HS-27A (cell line): ENCODE results near the gene CWC15.
"Not testable (repeated sequence)": the region's sequence is repeated elsewhere in the genome, so short reads cannot be mapped to it uniquely, and the experiment has no call there.

Experiments used
- DNase-seq: peaks from one replicate; pipeline ENCODE4 v3.0.0-alpha.2; 2012; ENCODE audit warnings: low read depth, missing footprints

Gene CWC15

GRCh38 chr11:94973099-94973968, at the start of gene CWC15, which contains the start of gene KDM4D:
Gene CWC15 (minus strand): TSS chr11:94973556. CDS start chr11:94972185, 1,371 bp downstream.
Gene KDM4D (plus strand): TSS chr11:94973709. CDS start chr11:94997373, 23,664 bp downstream.
- DNase-seq, result peak; percentile 85

DNA sequence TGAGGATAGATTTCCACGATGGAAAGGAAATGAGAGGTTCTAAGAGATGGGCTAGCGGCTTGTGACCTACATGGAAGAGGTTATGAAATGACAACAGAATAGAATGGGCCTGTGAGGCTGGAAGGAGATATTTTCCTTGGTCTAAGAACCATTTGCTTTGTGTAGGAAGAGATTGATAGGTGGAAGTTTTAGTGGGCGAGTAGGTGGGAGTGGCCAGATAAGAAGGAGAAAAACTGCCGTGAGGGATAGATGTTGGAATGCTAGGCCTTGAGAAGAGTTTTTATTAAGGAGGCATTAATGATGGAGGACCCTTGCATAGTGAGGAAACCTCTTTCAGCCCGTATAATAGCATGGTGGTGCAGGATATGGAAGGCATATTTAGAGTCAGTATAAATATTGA, 48.1 kb upstream of the CWC15 start:
- DNase-seq, result not testable (repeated sequence)

GRCh38 chr11:95016139-95016538, 42.8 kb upstream of the CWC15 start:
- DNase-seq, result no peak

GRCh38 chr11:95014184-95014821, 40.9 kb upstream of the CWC15 start:
- no peak for DNase-seq

GRCh38 chr11:95011376-95011775, 38.0 kb upstream of the CWC15 start:
- no peak for DNase-seq

DNA sequence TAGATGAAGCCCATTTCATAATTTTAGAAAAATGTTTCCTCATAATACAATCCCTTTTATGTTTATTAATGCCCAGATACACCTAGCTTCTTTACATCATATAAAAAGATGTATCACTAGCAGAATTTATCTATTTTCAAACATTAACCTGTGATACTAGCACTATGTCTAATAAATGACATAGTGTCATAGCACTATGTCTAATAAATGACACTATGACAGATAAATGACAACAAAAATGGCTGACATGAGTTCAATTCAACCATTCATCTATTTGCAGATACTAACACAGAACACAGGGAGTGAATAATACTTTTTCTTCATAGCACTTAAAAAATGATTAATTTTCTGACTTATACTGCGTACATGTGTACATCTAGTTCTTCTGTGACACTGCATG, 32.3 kb upstream of the CWC15 start:
- no peak for DNase-seq

DNA sequence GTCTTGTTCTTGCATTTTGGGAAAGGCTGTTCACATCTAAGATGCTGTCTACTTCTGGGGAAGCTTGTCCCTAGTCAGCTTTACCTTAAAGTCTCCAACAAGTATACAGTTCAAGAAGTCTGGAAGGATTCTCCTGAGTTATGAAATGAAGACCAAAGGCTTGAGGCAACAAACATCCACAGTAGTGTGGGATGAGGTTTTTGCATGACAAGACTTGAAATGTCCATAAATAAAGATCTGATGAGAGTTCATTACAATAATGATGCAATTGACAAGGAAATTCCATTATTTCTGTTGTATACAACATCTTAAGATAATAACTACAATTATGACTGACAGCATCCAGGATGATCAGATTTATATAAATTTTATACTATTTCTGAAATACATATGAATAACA, 30.4 kb upstream of the CWC15 start:
- DNase-seq, result no peak

GRCh38 chr11:94998285-94998684, 24.9 kb upstream of the CWC15 start:
- no peak for DNase-seq

- DNase-seq, result no peak
Observed at GRCh38 chr11:94997437-94997836, 24.1 kb upstream of the CWC15 start.

DNA sequence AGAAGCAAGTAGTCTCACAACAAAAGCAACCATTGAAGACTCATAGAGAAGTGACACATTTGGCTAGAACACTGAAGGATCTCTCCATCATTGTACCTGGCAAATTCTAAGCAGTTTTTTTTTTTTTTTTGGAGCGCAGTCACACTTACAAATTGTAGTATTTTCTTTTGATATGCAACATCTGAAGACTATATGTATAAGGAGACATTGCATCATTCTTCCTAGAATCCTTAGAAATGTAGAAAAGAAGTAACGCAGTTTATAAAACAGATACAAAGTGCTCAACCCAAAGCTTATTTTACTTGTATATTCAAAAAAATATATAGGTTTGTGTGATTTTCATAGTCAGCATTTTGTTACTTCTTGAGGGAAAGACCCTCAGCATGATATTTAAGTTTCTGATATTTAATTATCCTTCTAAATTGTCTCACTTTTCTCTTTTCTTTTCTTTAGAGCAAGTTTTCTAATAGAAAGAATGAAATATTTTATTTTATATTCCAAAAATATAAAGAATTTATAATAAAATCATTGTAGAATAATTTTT, 20.1 kb upstream of the CWC15 start:
- no peak for DNase-seq

DNA sequence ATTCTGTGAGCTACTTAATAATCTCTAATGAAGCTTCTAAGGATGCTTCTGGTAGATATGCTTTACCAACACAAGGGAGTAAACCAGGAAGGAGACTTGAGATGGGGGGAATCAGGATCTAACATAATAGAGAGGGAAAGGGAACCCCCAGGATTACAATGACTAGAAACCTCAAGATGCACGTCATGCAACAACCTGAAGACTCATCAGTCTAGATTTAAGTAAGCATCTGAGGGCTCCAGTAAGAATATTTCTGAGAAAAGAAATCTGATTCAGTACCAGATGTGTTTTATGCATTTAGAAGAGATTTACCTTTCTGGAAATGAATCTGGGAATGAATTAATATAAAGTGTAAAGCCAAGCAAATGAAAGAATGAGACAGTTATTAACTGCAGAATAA, 15.4 kb upstream of the CWC15 start:
- DNase-seq, result no peak

DNA sequence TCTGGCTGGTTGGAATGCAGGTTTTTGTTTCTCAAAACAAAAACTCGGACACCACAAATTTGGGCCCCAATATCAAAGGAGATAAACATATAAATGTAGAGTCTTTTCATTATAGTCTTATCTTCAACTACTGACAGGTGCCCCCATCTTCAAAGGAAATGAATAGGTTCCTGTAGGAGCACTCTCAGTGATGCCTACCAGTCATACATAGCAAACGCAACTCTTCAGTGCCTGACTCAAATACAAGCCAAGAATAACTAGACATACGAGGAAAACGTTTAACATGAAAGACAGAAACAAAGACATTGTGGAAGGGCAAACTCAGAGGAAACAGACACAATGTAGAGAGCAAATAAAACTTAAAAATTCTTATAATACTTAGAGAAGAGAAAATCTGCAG, 14.0 kb upstream of the CWC15 start:
- DNase-seq, result no peak

DNA sequence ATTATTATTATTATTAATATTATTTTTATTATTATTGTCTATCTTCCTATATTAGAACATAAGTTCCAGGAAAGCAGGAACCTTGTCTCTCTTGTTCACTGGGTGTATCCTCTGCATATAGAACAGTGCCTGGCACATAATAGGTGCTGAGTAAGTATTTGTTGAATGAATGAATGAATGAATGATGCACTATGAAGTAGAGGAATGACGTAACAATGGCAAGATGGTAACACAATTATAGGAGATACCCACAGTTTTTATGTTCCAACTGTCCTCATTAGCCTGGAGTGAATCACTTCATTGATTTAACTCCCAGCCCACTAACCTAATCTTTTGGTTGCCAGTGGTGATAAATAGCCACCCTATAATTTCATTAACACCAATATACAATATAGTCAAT, 2.2 kb upstream of the CWC15 start:
- DNase-seq, result no peak

DNA sequence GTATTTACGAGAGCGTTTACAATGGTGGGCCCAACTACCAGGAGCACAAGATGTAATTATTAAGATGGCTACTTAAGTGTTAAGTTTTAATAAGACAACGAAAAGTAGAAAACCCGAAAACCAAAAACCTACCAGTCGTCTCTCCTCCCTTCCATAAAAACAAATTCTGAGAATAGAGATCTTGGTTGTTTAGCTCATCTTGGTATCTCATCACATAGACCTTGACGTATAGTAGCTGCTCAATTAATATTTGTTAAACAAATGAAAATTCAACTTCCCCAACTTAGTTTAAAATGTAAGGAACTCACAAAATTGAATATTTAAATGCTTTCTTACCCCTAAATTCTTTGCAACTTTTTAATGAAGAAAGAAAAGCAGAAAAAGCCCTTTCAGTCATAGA, 822 bp upstream of the CWC15 start:
- DNase-seq, result no peak

- no peak for DNase-seq
Observed at GRCh38 chr11:94972700-94973098, 657 bp downstream of the CWC15 start.

DNA sequence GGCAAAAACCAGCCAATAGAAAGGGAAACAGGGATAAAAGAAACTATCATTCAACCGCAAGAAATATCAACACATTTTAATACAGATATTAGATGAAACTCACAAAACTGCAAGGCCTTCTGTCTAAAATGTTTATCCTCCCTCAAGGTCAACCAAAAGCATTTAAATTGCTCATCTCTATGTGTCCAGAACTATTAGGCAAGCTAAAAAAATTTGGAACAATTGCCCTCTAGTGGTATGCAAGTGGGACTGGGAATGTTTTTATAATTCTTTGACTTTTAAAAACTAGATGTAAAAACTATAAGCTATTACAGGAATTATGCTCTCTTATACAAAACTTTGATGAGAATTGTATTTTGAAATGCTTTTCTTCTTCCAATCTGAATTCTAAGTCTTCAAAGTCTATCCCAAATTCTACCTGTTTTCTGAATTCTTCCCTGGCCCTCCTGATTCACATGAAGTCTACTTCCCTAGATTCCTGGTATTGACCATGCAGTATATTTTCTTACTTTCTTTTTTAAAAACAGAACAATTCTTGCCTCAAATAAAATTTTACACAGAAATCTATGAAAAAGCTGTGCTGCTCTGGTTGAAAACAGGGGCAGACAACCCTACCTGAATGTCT, 4.9 kb downstream of the CWC15 start:
- no peak for DNase-seq

DNA sequence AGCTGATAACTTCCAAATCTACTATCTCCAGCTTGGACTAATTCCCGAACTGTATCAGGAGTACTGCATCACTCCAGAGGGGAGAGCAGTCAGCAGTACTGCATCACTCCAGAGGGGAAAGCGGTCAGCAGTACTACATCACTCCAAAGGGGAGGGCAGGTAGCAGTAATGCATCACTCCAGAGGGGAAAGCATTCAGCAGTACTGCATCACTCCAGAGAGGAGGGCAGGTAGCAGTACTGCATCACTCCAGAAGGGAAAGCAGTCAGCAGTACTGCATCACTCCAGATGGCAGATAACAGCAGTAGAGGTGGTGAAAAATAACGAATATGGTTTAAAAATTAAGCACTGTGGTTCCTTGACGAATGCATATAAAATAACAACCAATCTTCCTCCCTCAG, 8.4 kb downstream of the CWC15 start:
- no peak for DNase-seq

DNA sequence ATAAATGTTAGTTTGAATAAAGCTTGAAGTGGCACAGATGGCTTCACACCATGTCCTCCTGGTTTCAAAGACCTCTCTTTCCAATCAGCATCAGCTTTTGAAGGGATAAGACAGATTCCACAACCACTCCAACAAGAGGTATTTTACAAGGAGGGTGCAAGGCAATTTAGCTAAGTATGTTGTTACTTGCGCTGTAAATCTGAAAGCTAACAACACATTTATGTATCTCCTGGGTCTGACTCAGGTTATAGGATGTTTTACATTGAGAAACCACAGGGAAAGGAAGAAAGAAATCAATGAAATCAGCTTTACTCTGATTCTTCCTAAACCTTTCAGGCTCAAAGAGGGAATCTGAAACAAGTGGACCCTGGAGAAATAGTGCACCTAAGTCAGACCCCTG, 12.1 kb downstream of the CWC15 start:
- DNase-seq, result no peak

GRCh38 chr11:94960488-94960887, 12.9 kb downstream of the CWC15 start:
- no peak for DNase-seq

DNA sequence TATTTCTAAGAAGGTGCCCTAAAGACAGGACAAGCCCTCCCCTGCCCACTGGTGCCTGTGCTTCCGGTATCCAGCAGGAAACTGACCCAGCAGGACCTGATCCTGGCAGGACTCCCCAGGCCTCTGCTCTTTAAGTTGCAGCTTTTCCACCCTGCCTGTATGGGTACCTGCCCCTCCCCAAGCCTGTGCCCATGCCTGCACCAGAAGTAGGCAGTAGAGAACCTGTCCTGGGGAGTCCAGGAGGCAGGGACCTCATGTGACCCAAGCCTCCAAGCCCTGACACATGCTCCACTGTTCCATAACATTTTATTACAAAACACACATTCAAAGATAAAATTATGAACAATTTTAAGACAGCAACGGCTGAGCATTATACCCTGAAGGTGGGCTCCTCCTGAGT, 14.2 kb downstream of the CWC15 start:
- DNase-seq, result no peak

GRCh38 chr11:94958121-94958696, 15.1 kb downstream of the CWC15 start:
- DNase-seq, result no peak

DNA sequence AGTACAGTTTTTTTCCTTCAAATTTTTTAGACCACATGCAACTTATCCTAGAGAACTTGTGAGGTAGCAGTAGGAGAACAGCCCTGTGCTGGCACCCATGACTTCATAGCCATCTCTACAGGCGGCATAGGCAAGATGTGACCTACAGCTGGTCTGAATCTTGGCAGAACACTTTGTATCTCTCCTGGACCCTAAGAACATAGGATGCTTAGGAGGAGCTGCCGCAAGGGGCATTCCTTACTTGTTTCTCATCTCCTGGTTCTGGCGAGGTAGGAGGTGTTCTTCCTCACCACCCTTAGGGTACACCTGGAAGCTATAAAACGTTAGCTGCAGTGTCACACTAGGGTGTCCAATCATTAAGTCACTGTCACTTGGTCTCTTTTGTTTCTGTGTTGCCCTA, 16.4 kb downstream of the CWC15 start:
- no peak for DNase-seq
